Caki2 (cell line): ENCODE results near the gene C11orf86. TPM values are rescaled to one million over a fixed set of nuclear protein-coding genes. Genes with fewer than 3 reads are reported as not detected.
"Not testable (repeated sequence)": the region's sequence is repeated elsewhere in the genome, so short reads cannot be mapped to it uniquely, and the experiment has no call there.

ENCODE experiments used
- DNase-seq: peaks from one replicate; pipeline ENCODE4 v3.0.0-alpha.2; 2015; ENCODE audit warnings: low read depth
- in situ Hi-C: cut with HindIII; loops from 2 replicates; pipeline ENCODE4 v1.10.0; 2016; ENCODE audit warnings: low sequenced_read_pairs, low pct_unique_long_range_greater_than_20kb, mixed read lengths
- total RNA-seq: library from RNA; depleted of rRNA; stranded (reverse); fragments of >200 nt; shearing (Covaris generic); gene quantifications from 2 replicates; pipeline ENCODE4 v1.2.3, GENCODE V29; 2014; ENCODE audit warnings: low replicate concordance

Gene C11orf86
- total RNA-seq, 1 experiment from 2014 or later, result not detected

DNA sequence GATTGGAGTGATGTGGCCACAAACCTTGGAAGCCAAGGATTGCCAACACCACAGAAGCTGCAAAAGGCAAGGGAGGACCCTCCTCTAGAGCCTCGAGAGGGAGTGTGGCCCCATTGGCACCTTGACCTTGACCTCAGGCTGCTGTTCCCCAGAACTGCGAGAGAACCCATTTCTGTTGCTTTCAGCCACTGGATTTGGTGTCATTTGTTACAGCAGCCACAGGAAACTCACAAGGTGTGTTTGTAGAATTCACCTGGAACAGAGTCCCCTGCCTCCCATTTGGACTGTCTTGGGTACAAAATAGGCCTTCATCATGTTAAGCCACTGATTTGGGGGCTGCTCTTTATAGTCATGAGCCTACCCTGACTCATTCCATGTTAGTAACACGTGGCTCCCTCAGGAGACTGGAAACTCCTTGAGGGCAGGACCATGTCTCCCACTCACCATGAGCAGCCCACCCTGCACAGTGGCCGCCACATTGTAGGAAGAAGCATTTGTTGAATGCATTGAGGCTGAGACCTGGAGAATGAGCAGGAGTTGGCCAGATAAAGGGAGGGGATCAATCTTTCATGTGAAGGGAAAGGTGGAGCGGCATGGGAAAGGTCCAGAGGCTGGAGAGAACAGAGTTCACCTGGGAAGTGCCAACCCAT is 8.3 kb downstream of the C11orf86 start:
- in situ Hi-C loops, result no loop called here
- no peak for DNase-seq

DNA sequence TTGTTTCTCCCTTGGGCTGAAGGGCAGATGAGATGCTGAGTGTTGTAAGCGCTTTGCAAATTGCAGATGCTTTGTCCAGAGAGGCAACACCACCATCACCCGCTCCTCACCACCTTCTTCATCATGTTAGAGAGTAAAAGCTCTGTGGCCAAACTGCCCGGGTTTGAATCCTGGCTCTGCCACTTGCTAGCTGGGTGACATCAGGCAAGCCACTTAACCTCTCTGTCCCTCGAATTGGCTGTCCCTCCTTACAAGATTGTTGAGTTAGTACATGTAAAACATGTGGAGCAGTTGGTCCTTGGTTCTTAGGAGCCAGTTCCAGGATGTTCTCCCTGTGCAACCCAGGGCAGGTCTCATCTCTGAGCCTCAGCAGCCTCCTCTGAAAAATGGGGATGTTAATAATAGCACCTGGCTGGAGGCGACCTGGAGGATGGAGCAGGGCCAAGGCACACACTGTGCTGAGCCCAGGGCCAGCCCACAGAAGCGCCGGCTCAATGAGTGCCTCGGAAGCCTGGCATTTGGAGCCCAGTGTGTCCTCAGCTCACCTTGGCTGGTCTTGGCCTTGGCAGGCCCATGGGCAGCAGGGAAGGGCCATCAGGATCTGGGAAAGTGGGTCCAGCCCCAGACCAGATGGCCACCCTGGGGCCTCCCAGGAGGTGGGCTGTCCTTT is 10.5 kb downstream of the C11orf86 start:
- no peak for DNase-seq
- in situ Hi-C loops, result no loop called here

DNA sequence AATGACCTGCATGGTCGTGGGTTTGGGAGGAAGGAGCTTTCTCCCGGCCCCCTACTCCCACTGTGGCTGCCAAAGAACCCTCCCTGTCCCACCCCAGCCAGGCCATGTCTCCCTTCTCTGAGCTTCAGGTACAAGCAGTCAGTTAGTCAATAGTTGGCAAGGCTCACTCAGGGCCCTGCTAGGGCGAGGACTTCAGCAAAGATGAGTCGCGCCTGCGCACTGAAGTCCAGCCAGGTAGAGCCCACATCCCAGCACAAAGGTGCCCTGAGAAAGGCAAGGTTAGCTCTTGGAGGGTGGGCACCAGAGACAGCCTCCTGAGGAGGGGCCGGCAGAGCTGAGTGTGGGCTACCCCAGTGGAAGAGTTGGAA is 11.1 kb downstream of the C11orf86 start:
- in situ Hi-C loops, result no loop called here
- no peak for DNase-seq

DNA sequence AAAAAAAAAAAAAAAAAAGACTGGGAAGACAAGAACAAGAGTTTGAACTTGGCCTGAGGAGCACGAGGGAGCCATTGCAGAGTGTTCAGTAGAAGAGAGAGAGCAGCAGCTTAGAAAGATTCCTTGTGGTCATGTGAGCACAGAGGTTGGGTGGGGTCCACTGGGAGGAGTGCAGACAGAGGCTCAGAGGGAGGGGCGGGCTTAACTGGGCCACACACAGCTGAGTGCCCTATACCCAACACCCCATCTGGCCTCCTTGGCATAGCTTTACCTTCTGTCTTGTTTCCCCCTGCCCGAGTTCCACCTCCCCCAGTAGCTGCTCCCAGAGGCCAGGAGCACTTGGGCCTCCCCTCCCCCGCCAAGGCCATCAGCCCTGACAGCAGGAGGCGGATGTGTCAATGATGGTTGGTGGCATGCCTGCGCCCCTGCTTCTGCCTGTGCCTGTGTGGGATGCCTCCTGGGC is 12.1 kb downstream of the C11orf86 start:
- in situ Hi-C loops, result no loop called here
- DNase-seq, result no peak

DNA sequence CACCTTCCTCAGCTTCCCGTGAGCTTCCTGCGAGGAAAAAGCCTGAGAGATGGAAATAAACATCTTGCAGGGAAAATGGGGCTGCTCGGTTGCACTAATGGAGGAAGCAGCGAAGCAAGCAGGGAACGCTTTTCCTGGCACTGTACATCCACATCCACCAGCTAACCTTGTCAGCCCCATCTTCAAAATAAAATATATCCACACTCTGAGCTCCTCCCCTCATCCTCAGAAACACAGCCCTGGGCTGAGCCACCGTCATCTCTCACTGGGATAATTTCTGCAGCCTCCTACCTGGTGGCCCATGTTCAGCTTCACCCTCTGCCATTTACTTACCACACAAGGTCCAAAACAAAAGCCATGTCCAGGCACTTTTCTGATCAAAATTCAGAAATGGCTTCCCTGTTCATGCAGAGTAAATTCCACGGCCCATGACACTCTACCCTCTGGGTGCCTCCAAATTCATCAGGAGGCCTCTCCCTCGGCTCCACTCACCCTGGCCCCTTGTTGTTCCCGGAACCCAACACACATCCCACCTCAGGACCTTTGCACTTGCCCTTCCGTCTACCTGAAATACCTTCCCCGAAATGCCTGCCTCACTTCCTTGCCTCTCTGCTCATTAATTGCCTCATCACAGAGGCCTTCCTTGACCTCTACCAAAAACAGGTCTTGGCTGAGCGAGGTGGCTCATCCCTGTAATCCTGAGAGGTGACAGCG is 13.0 kb downstream of the C11orf86 start:
- no peak for DNase-seq
- in situ Hi-C loops, result no loop called here

DNA sequence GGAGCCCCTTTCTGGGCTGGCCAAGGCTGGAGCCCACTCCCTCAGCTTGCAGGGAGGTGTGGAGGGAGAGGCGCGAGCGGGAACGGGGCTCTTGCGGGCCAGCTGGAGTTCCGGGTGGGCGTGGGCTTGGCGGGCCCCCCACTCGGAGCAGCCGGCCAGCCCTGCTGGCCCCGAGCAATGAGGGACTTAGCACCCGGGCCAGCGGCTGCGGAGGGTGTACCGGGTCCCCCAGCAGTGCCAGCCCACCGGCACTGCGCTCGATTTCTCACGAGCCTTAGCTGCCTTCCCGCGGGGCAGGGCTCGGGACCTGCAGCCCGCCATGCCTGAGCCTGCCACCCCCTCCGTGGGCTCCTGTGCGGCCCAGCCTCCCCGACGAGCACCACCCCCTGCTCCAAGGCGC is 13.6 kb downstream of the C11orf86 start:
- DNase-seq, in situ Hi-C loops: not testable (repeated sequence)

DNA sequence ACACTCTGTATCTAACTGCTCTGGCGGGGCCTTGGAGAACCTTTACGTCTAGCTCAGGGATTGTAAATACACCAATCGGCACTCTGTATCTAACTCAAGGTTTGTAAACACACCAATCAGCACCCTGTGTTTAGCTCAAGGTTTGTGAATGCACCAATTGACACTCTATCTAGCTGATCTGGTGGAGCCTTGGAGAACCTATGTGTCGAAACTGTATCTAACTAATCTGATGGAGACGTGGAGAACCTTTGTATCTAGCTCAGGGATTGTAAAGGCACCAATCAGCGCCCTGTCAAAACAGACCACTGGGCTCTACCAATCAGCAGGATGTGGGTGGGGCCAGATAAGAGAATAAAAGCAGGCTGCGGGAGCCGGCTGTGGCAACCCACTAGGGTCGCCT is 14.3 kb downstream of the C11orf86 start:
- DNase-seq, in situ Hi-C loops: not testable (repeated sequence)

DNA sequence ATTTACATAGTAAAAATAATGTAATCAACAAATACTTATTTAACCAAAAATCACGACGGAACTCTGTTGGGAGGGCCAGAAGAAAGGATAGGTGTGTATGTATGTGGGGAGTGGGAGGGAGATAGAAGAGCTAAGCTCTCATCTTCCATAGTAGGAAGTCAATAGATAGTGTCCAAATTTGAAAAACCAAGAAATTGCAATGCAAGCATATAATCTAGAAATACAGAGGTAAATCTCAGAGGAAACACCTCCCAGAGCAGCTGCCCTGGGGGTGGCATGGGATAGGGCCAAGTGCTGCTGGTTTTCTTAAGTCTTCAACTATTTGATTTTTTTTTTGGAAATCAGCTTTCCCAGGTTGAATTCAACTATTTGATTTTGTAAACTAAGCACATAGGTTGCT is 16.9 kb downstream of the C11orf86 start:
- DNase-seq, result no peak
- in situ Hi-C loops, result no loop called here

DNA sequence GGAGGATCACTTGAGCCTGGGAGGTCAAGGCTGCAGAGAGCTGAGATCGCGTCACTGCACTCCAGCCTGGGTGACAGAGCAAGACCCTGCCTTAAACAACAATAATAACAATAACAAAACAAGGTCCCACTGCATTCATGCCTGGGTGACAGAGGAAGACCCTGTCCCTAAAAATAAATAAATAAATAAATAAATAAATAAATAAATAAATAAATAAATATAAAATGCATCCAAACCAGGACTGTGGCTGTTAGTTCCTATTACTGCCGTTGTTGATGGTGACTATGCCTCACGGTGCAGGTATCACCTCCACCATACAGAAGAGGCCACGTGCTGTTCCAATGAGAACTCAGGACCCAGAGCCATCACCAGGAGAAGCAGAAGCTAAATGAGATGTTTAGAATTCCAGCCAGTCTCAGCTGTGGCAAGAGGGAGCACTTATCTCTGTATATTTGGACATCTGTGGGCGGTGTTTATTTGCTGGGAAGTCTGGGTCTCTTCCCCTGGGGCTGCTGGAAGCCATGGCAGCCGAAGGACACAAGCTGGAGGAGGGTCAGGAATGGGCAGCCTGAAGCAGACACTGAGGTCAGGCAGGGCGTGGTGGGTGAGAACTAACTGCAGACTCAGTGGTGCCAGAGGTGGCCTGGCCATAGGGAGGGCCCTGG is 21.6 kb downstream of the C11orf86 start:
- DNase-seq, result peak; percentile 54
- in situ Hi-C loops, result no loop called here

DNA sequence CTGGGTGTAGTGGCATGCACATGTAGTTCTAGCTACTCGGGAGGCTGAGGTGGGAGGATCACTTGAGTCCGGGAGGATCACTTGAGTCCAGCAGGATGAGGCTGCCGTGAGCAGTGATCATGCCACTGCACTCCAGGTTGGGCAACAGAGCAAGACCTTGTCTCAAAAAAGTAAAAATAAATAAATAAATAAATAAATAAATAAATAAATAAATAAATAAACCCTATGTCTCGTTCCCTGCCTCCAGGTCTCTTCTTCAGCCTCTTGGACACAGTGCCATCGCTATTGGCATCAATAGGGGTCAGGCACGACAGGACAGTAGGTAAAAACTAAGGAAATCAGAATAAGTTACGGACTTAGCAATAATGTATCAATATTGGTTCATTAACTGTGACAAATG is 24.5 kb downstream of the C11orf86 start:
- in situ Hi-C loops, result no loop called here
- no peak for DNase-seq

DNA sequence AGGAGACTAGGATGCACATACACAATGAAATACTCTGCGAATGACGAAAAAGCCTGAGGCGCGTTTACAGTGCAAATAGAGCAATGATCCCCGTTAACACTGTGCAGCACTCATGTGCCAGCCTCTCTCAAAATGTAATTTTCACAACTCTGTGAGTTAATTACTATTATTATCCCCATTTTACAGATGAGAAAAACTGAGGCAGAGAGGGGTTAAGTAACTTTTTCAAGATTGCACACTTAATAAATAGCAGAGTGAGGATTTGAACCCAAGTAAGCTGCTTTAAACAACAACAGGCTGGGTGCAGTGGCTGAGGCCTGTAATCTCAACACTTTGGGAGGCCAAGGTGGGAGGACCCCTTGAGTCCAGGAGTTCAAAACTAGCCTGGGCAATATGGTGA is 26.2 kb downstream of the C11orf86 start:
- no peak for DNase-seq
- in situ Hi-C loops, result no loop called here

DNA sequence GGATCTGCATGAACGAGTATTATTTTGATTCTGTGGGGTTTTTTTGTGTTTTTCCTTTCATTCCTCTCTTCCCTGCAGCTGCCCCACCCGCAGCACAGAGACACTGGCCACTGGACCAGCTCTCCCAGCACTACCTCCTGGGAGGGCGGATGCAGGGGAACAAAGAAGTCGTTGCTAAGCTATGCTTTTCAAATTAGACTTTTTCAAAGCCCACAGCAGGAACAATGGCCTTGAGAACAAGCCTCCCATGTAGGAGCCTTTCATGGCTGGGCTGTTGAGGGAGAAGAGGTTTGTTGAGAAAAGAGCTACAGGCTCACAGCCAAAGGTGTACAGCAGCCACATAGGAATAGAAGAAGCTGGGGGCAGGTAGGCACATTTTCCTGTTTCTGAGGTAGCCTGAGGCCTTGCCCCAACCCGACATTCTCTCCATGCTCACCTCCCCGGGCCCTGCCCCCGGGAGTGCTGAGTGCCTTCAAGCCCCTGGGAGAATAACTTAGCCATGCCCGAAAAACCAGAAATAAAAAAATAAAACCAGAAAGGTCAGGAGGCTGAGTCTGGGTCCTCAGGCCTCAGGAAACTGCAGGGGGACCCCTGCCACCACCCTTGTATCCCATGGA is 27.3 kb downstream of the C11orf86 start:
- in situ Hi-C loops, result no loop called here
- no peak for DNase-seq

DNA sequence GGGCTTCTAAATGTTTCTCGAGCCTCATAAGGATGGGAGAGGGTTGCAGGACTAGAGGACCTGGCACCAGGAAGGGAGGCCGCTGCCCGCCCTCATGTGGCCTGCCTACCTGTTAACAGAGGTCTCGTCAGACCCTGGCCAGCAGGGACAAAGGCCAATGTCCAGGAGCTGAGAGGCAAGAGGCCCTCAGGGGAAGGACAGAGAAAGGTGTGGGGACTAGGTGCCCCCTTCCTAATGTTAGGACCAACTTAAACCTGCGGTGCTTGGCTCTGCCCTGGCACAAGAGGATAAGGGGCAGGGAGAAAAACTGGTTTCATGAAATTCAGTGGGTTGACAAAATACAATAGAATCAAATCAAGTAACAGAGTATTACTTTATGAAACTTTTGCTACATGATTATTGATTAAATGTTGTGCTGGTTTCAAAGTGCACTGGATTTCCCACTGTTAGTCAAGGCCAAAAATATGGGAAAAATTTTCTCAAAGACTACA is 27.9 kb downstream of the C11orf86 start:
- no peak for DNase-seq

DNA sequence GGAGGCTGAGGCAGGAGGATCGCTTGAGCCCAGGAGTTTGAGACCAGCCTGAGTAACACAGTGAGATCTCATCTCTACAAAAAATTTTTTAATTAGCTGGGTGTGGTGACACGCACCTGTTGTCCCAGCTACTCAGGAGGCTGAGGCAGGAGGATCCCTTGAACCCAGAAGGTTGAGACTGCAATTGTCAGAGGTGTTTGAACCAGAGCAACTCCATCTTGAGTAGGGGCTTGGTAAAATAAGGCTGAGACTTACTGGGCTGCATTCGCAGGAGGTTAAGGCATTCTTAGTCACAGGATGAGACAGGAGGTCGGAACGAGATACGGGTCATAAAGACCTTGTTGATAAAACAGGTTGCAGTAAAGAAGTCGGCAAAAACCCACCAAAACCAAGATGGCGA is 30.1 kb downstream of the C11orf86 start:
- DNase-seq, in situ Hi-C loops: not testable (repeated sequence)

More for the DNA sequence above, 27.9 kb downstream of the C11orf86 start:
- in situ Hi-C loops, result no loop called here

DNA sequence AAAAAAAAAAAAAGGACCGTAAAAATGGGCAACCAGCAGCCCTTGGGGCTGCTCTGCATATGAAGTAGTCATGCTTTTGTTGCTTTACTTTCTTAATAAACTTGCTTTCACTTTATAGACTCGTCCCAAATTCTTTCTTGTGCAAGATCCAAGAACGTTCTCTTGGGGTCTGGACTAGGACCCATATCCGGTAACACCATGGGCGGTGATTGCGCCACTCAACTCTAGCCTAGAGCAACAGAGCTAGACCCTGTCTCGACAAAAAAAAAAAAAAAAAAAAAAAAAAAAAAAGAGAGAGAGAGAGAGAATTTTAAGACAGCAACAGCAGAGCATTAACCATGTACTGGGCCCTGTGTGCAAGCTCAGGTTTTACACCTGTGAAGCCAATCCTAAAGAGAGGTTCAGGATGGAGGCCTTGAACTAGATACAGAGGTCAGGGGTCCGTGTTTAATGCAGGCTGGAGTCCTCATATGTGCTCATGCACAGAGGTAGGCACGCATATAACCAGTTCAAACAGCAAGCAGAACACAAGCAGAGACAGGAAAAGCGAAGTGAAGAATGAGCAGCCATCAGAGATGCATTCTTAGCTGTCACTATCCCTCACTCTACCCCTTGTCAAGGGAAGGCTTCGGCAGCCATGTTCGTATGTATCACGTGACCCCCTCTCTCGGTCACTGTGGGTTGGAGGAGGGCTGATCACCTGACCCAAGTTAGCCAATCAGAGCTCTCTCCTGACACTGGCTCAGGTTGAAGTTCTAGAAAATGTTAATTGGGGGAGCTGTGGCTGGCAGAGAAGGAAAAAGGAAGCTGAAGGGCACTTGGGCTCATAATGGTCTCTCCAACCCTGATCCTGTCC is 31.2 kb downstream of the C11orf86 start:
- DNase-seq, result peak; percentile 46
- in situ Hi-C loops, result no loop called here

DNA sequence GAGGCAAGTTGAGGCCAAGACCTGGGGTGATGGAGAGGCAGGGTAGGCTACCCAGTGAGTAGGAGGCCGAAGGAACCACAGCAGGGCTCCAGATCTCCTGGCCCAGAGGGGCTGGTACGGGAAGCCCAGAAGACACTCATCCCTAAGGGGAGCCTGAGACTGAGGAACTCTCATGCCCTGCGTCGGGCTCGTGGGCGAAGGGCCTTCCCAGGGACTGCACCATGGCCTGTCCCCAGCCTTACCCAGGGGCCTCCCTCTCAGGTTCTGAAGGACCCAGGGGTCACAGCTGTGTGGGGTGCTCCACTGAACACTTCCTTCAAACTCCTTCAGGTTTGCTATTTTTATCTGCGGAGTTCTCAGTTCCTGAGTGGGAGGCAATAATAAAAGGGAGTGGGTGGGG is 32.0 kb downstream of the C11orf86 start:
- no peak for DNase-seq
- in situ Hi-C loops, result no loop called here

DNA sequence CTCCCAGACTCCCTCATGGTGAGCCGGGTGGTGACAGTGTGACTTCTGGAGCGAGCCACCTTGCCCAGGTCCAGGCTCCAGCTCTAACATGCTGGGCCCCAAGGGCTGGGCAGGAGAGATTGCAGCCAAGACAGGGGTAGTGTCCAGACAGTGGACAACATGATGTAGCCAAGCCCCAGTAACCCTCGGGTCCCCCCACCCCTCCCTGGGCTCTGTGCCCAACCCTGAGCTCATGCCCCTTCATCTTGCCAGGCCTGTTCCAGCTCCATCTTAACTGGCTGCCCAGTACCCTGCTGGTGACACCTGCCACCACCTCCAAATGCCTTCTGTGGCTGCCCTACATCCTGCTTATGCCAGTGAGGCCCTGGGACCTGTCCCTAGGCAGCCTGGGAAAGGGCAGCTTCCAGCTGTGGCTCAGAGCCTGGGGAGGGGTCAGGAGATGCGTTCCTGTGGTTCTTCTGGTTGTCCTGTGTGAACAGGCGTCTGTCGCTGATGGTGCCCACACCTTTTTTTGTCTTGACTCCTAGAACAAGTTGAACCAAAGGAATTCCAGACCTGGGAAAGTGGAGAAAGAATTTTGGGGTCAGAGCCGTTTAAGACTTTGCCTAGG is 35.3 kb downstream of the C11orf86 start:
- in situ Hi-C loops, result no loop called here
- no peak for DNase-seq
